Measurements from ENCODE around the gene PYCR2.

GRCh38 chr1:225926551-225927113 is 2.6 kb upstream of the PYCR2 start:
- no peak for TF ChIP-seq CTCF (conservative IDR thresholded peaks at IDR 0.05 in 1 of 2, IDR thresholded peaks at IDR 0.05 in 1 of 2; ENCODE audit: low read depth in 1 of 2, low read length in 2 of 2)
- no peak for TF ChIP-seq EZH2 (IDR thresholded peaks at IDR 0.05; ENCODE audit: low read length, missing control alignments)

Measured in fibroblast of lung (primary cell).